HG03460 (cell line): ENCODE results near the gene DCTN4.
"Not testable (repeated sequence)": the region's sequence is repeated elsewhere in the genome, so short reads cannot be mapped to it uniquely, and the experiment has no call there.

Experiments
- ATAC-seq: cut with Tn5 transposase; IDR thresholded peaks from one replicate; pipeline ENCODE4 v1.9.1; 2021; ENCODE audit not compliant: unreplicated experiment

Gene DCTN4

DNA sequence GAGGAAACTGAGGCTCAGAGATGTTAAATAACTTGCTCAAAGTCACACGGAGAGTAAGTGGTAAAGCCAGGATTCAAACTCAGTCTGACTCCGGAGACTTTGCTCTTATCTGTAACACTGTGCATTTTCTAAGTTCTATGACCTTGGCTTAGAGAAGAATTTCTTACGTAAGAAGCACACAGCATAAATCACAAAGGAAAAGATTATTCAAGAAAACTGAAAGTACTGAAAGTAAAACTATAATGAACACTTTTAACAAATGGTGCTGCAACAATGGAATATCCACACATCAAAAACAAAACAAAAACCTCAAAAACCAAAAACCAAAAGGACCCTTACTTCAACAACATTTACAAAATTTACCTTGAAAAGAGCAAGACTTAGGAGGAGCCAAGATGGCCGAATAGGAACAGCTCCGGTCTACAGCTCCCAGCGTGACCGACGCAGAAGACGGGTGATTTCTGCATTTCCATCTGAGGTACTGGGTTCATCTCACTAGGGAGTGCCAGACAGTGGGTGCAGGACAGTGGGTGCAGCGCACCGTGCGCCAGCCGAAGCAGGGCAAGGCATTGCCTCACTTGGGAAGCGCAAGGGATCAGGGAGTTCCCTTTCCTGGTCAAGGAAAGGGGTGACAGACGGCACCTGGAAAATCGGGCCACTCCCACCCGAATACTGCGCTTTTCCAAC, 16.2 kb downstream of the DCTN4 start:
- not testable (repeated sequence) for ATAC-seq

DNA sequence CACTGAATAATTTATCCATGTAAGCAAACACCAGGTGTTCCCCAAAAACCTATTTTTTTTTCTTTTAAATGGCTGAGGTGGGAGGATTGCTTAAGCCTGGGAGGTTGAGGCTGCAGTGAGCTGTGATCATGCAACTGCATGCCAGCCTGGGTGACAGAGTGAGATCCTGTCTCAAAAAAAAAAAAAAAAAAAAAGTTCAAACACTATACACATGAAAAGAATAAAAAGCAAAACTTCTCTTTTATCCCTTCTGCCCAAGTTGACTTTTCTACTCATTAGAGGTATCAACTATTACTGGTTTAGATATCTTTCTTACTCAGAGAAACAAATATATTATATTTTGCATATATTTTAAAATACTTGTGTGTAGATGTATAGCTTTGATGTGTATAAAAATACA, 17.8 kb downstream of the DCTN4 start:
- no peak for ATAC-seq

DNA sequence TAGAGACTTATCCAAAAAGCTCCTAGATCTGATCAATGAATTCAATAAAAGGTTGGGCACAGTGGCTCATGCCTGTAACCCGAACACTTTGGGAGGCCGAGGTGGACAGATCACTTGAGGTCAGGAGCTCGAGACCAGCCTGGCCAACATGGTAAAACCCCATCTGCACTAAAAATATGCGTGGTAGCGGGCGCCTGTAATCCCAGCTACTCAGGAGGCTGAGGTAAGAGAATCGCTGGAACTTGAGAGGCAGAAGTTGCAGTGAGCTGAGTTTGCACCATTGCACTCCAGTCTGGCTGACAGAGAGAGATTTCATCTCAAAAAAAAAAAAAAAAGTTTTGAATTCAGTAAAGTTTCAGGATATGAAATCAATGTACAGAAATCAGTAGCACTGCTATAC, 20.0 kb downstream of the DCTN4 start:
- no peak for ATAC-seq

GRCh38 chr5:150734579-150735384, 24.0 kb downstream of the DCTN4 start:
- ATAC-seq, result no peak

DNA sequence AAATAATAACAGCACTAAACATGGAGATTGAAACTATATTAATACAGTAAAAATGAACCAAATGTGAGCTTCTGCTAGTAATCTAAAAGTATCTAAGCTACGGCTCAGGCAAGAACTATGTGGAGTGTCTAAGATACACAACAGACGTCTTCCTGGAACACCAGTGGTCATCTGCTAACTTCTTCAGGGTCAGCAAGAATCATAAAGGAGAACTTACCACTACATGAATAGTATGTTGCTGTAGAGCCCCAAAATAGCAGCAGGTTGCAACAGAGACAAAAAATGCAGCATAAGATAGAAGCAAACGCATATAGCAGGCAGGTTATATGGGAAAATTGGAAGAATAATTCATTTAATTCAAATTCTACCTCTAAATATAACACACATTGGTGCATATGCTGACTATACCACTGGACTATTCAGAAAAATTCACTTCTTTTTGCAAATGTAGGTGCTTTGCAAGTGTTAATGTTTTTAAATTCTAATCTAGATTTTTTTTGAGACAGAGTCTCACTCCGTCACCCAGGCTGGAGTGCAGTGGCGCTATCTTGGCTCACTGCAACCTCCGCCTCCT, 27.1 kb downstream of the DCTN4 start:
- ATAC-seq, result no peak

- no peak for ATAC-seq
These were observed 29.0 kb downstream of the DCTN4 start for GRCh38 chr5:150729859-150730258.

DNA sequence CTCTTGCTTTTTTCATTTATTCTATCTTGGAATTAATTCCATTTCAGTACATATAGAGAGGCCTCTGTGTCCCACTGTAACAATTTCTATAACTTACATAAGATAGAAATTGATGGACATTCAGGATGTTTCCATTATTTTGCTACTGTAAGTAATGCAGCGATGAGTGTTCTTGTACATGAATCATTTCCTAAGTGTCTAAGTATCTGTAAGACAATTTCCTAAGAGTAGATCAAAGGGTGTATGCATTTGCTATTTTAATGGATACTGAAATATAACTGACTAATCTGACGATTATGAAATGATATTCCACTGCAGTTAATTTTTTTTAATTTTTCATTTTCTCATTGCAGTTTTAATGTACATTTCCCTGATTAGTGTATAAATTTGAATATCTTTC, 35.0 kb downstream of the DCTN4 start:
- no peak for ATAC-seq

DNA sequence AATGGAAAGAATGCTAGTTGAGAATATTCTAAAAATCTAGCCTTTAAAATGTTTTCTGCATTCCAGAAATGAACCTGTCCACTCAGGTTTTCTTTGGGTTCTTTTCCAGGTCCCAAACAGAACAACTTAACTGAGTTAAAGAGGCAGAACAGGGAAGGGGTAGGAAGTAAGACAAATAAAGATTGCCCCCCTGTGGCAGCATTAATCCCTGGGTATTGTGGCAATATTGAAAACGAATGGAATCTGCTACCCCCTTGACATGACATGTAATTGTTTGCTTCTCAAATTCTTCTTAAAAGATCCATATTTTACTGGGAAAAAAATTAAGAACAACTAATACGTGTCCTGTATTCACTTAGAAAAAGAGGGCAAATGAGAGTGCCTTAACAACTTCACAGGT, 48.7 kb downstream of the DCTN4 start:
- no peak for ATAC-seq

GRCh38 chr5:150706776-150707390, 51.9 kb downstream of the DCTN4 start:
- ATAC-seq, result no peak

DNA sequence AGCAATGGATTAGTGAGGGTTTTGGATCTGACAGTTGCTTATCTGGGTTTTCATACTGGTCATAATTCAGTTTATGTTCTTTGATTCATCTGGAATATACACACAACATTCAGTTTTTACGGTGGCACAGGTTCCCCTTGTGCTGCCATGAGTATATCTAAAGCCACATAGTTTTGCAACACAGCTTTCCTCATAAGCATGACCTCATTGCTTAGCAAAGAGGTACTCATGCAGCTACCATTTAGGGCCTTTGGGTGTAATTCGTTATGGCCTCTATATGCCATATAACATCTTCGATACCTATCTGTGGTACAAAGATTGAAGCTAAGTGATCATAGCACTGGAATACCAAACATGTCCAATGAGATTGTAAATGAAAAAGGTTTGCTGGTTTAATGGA, 55.1 kb downstream of the DCTN4 start:
- no peak for ATAC-seq

- peak; percentile 98 for ATAC-seq
These were observed 58.0 kb downstream of the DCTN4 start, which contains the start of gene RBM22 for GRCh38 chr5:150700594-150701377. RBM22 (minus strand) TSS chr5:150701062; CDS start chr5:150700985, 77 bp downstream.

DNA sequence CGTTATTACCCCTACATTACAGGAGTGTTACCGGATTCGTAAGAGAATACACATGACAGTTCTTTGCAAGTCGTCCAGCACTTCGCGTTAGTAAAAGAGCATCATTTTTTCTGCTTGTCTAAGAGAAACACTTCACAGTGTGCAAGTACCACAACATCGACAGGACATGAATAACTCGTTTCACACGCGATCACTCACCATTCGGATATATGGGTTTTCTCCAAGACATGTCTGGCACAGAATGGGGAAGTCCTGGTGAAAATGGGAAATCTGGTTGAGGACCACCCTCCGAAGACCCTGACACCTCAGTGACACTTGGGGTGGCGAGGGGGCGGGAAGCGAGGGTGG, 58.6 kb downstream of the DCTN4 start:
- no peak for ATAC-seq

GRCh38 chr5:150694612-150695011, 64.2 kb downstream of the DCTN4 start:
- ATAC-seq, result no peak

DNA sequence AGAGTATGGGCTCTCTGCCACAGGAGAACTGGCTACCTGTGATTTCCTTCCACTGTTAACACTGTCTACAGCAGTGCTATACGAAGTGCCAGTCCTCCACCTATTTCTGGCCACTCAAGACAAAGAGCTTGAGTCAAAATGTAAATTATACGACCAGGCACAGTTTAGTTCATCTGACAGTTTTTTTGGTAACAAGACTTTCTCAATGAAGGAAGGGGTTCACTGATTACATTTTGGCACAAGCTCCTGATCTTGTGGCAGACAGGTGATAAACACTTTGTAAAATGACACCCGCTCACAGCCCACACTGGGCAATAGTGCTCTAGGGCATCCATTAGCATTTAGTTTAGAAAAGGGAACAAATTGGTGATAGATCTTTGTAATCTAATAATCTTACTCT, 66.5 kb downstream of the DCTN4 start:
- no peak for ATAC-seq

- no peak for ATAC-seq
These were observed 68.1 kb downstream of the DCTN4 start for GRCh38 chr5:150690760-150691159.

GRCh38 chr5:150689120-150689519, 69.7 kb downstream of the DCTN4 start:
- no peak for ATAC-seq

DNA sequence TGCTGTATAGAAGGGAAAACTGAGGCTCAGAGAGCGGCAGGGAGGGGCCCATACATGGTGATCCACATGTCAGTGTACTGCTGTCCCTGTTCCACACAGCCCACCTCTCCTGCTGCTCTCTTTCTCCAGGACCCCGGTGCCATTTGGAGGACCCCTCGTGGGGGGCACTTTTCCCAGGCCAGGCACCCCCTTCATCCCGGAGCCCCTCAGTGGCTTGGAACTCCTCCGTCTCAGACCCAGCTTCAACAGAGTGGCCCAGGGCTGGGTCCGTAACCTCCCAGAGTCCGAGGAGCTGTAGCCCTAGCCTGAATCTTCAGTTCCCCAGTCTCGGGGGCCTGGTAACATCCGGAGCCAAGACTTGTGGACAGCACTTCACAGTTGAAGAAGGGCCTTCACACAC, 82.2 kb downstream of the DCTN4 start:
- ATAC-seq, result no peak

DNA sequence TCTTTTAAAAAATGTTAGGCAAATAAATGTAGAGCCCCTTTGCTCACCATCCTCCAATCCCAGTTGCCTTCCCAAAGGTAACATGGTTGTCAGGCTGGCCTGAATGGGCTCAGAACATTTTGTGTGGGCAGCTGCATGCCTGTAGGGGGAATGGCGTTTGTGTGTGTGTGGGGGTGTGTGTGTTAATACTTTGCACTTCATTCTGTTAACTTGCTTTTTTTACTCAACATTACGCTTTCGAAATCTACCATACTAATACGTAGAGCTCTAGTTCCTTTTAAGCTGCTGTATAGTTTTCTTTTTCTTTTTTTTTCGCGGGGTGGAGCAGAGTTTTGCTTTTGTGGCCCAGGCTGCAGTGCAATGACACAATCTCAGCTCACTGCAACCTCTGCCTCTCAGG, 83.7 kb downstream of the DCTN4 start:
- ATAC-seq, result no peak

- no peak for ATAC-seq
These were observed 84.4 kb downstream of the DCTN4 start for GRCh38 chr5:150674341-150674821.

DNA sequence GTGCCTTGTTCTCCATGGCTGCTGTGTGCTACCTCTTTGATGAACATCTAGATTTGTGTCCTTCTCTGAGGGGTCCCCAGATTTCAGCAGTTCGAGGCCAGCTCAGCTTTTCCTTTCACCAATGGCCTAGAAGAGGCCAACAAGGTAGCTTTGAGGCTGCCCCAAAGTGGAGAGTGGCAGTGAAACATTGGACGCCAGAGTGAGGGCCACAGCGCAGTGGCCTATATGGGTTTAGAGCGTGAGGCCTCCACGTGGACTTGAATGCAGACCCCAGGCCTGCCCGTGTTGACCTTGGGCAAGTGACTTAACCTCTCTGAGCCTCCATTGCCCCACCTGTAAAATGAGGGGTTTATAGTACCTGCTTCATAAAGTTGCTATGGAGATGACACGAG, 85.9 kb downstream of the DCTN4 start:
- ATAC-seq, result no peak
